Stimulated activated CD4-positive, alpha-beta T cell treated with anti-CD3 and anti-CD28 coated beads, TNF-alpha, amount 100 ng/mL, for 24 hours (primary cell): ENCODE data around the gene KCND3.
"Not testable (repeated sequence)": the region's sequence is repeated elsewhere in the genome, so short reads cannot be mapped to it uniquely, and the experiment has no call there.

Source experiments
- DNase-seq, 3 experiments: peaks; one replicate each; pipeline ENCODE4 v3.0.0-alpha.2; 2020; ENCODE audit warnings: low read depth in 3 of 3

Gene KCND3

DNA sequence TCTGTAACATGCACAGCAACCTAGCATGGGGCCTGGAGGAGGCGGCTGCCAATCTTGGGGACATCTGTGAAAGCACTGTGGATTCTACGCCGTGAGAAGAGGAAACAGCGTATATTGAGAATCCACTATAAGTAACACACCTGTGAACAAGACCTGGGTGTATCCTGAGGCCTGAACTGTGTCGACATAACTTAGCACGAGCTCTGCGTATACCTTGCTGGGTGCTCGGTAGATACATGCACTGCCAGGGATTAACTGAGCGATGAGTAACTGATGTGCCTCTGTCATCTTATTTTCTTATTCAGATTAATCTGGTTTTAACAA, 175.2 kb downstream of the KCND3 start:
- DNase-seq: no peak

DNA sequence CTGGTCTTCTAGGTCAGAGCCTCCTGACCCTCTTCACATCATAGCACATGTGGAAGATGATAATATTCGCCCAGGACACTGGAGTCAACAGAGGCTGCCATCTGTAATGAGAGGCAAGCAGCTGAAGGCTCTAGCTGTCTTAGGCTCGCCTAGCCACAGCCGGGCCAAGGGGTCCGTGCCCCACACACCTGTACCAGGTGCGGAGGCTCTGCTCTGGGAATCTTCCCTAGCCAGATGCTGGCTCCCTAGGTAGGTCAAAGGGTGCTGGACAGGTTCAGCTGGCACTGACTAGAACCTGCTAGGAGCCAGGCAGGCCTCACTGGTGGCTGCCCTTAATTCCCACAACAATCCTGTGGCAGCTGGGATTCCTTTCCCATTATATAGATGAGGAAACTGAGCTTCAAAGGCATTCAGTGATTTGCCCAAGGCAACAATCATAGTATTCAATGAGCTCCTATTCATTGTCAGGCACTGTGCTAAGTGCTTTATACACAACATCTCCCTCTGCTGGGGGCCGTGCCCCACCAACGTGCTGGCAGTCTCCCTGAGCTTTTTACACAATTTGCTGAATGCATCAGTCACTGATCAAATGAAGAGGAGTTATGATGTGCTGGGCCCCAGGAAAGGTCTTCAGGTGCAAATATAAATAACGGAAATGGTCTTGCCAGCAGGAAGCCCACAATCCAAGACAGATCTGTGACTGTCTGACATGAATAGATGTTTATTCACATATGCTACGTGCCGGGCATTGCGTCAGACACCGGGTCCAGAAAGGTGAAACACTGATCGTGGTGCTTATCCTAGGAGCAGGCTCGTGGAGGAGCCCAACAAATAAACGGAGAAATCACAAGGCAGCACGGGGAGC, 175.8 kb downstream of the KCND3 start:
- no peak for DNase-seq

DNA sequence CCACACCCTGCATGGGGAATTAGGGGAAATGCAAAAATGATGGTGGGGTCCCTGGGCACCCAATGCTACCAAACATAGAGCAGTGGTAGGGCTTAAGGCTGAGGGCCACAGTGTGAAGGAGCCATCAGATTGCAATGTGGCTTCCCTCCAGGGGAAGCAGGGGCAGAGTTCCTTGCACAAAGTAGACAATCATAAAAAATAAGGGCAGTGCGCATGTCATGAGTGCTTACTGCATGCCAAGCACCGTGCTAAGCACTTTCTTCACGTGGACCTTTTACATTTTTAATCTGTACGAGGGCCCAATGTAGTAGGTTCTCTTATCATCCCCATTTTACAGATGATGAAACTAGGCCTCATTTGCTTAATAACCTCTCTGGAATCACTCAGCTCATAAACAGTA, 177.2 kb downstream of the KCND3 start:
- no peak for DNase-seq

DNA sequence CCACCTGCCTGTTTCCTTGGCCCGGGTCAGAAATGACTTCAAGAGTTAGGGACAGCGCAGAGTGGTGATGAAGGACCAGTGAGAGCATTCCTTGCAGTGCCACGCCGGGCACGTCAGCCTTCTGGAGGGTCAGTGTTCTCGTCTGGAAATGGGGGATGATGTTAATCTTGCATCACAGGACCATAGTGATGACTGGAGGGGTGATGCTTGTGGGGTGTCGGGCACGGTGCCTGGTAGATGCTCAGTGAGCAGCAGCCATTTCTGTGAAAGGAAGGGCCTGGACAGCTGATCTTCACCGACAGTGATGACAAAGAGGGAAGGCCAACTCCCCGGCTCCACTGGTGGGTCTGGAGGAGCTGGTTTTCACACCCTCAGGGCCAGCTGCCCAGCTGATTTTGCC, 177.6 kb downstream of the KCND3 start:
- DNase-seq: no peak

DNA sequence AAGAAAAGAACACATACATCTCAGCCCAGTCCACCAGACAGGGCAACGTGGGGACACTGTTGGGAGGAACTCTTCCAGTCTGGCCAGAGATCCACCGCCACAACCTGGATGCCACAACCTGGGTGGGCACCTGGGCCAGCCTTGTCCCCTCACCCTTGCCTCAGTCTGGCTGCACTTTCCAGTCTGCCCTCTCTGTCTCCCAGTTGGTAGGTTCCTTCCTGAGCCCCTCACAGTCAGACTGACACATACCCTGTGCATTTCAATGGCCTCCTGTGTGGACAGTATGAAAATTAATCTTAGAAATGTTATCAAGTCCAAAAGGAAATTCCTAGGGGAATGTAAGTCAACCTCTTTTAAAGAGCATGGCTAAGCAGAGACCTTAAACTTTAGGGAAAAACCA, 184.2 kb downstream of the KCND3 start:
- DNase-seq: no peak

DNA sequence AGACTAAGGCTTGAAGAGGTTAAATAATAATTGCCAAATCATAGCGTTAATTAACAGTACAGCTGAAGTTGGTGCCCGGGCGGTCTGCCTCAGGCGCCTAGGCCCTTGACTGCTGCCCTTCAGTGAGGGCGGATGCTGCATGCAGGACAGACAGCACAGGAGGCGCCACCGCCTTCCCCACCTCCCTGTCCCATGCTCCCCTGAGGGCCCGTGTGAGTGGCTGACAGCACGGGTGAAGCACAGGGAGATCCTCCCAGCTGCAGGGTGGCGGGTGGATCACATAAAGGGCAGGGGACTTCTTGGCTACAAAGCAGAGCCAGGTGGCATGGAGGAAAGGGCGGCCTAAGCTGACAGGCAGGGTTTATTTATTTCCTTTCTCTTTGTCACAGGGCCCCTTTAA, 184.7 kb downstream of the KCND3 start:
- no peak for DNase-seq

DNA sequence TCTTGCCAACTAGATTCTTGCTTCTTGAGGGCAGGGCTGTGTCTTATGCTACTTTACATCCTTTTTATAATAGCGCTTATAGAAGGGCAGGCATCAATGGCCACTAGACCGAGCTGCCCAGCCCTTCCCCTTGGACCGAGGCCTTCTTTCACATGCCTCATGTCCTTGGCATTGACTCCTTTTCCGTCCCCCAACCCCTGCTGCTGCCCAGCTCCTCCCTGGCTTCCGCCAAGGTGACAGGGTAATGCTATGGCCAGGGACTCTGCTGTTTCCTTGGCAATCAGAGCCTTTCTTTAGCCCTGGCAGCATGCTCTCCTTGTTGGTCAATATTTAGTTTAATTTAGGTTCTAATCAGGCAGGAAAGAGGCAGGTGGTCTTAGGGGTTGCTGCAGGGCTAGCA, 185.5 kb downstream of the KCND3 start:
- no peak for DNase-seq

DNA sequence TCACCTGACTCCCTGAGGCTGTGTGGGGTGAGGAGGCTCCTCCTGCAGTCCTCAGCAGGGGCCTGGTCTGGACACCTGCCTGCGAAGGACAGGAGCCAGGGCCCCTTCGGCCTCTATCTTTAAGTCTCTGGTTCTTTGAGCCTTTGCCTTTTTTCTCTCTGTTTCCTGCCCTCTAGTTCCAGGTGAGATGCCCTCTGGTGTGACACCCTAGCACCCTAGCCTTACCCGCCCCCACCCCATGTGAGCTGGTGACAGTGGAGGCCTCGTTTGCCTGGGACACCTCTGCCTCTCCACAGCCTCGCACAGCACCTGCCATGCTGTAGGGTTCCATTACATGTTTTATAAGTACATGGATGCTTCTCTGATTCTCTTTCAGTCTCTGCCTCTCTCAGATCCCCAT, 186.5 kb downstream of the KCND3 start:
- DNase-seq: no peak

DNA sequence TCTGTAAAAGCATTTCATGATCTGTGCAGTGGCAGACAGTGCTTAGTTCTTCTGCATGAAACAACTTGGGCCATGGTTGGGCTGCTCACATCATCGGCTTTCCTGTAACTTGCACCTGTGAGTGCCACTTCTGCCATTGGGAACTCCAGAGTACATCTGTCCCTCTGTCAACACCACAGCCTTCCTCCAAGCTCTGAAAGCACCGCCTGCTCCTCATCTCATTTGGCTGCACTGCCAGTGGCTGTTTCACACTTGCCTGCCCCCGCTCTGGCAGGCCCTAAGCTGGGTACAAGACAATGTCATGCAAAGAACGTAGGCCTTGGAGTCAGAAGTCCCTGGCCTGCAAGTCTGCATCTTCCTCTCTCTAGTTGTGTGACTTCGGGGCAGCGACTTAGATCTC, 187.4 kb downstream of the KCND3 start:
- no peak for DNase-seq

DNA sequence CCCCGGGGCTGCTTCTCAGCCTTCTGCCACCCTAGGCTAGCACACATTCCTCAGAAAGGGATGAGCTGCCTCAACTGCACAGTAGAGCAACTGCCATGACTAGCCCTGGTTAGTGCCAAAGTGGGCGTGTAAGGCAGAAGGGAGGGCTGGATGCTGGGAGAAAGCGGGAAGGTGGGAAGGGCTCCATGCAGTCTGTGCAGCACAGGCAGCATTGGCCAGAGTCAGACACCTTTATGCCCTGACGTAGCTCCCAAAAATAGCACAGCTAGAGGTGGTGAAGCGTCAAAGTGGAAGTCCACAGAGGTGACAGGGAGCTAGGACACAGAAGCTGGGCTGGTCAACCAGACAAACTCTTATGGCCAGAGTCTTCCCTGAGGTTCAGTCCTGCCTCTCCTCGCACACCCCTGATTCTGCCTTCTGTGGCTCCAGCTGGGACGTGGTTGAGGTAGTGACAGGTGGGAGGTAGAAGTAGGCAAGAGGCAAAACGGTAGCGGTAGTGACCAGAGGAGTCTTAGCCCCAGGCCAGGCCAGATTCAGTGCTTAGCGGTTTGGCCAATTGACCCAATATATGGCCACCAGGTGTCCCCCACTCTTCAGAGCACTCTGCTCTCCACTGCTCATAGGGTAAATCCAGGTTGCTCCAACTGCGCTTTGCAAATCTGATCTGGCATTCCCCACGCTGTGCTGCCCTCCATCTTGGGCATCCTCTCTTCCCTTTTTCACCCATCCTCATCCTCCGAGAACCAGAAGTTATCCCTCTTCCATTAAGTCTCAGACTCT, 188.2 kb downstream of the KCND3 start:
- no peak for DNase-seq

DNA sequence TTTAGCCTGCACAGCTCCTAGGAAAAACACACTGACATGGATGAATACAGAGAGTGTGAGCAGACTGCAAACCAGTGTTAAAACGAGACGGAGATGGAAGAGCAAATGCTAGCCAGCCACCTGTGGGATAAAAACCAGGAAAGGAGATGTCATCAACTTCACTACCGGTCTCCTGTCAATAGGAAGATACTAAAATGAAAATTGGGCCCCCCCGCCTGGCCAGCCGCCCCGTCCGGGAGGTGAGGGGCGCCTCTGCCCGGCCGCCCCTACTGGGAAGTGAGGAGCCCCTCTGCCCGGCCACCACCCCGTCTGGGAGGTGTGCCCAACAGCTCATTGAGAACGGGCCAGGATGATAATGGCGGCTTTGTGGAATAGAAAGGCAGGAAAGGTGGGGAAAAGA, 189.7 kb downstream of the KCND3 start:
- DNase-seq: not testable (repeated sequence)

DNA sequence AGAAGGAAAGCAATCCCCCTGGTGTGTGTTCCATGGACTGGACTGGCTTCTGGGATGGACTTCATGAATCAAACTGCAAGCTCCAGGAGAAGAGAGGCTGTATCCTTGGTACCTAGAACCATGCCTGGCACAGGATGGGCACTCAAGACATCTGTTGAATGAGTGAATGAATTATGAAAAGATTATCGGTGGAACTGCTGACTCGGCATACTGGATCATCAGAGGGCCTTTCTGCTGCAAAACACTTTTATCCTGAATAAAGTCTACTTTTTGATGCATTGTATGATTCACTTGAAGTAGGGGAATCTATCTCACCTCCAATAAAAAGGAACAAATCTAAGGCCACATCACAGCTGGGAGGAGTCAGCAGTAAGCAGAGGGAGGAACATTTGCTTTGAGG, 190.9 kb downstream of the KCND3 start:
- no peak for DNase-seq

DNA sequence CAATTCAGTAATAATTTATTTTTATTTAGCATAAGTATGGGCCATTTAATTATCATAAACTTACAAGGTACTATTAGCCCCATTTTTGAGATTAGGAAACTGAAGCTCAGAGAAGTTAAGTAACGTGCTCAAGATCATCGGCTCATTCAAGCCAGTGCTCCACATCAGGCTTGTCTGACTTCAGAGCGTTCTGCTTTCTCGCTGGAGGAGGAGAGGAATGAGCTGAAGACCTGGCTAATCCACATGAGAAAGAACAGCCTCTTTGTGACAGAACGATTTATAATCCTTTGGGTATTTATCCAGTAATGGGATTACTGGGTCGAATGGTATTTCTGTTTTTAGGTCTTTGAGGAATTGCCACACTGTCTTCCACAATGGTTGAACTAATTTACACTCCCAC, 194.1 kb downstream of the KCND3 start:
- DNase-seq: no peak

DNA sequence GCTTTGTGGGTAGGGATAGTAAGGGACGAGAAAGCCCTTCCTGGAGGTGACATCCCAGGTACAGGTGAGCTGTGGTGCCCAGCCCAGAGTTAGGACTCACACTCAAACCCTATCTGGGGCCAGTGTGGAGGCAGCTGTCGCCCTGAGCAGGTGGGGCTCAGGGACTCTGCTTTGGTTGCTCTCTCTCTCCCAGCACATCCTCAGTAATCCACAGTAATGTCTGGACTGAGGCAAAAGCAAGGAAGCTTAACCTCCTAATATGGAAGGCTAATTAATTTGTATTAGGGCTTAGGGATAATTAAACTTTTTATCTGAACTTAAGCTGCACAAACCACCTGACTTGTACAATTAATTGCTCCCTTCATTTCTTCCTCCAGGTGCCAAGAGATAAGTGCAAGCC, 195.5 kb downstream of the KCND3 start:
- no peak for DNase-seq

DNA sequence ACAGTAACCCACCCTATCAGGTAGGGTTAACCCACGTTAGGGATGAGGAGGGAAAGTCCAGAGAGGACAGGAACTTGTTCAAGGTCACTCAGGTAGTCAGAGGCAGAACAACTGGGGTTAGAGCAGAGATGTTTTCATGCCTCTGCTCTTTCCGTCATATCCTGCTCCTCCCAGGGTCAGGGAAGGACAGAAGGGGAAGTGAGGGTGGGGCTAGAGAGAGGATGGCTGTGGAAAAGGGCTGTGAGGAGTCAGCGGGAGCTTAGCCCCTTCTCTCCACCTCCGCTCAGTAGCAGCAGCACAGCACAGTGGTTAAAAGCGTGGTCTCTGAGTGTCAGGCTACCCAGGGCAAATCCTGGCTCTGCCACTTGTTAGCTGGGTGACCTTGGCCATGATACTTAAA, 197.2 kb downstream of the KCND3 start:
- no peak for DNase-seq

DNA sequence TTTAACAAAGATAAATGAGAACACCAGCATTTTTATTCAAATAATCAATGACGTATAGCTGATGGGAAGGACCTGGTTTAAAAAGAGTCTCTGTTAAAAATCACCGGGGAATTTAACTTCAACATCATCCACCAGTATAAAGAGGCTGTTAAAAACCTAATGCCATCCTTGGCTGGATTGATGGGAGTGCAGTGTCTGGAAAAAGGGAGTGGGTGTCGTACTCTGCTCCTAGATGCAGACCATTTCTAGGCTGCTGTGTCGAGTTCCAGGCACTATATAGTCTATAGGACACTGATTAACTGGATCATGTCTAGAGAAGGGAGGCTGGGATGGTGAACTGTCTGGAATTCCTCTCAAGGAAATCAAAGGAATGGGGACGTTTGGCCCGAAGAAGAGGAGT, 197.7 kb downstream of the KCND3 start:
- no peak for DNase-seq

DNA sequence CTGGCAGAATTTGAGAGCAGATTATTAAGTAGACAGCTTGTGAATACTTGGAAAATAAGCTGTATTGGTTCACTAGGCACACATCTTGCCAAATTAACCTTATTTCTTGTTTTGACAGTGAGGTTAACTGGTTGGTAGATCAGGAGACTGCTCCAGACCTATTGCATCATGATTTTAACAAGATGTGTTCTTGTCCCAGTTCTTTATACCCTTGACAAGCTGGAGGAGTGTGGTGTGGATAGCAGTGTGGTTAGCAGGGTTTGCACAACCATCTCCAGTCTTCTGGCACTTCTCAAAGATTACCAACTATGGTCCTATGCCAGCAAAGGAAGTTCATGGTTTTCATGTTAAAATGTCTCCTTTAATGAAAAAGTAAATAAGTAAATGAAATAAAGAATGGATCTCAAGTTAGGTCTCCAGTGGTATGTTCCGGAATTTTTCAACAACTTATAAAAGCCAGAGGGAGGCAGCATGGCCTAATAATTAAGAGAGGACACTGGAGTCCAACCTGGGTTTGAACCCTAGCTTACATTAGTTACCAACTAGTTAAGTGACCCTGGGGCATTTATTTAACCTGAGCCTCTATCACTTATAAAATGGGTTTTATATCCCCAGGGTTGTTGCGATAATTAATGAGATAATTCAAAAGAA, 199.7 kb downstream of the KCND3 start:
- DNase-seq: no peak

DNA sequence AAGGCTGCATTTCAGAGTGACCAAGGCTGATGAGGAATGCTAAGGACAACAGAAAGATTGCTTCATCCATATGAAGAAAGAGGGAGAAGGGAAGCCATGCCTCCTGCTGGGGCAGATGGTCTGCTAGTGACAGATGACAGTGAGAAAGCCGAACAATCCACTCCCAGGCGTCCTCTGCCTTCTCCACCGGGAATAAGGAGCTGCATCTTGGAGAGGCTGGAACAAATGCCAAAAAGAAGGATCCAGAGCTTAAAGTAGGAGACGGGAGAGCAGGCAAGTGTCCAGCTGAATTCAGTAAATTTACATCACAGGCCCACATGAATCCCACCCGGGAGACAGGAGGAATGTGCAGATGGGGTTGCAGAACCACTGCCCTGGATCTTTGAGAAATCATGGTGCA, 200.3 kb downstream of the KCND3 start:
- DNase-seq: no peak

DNA sequence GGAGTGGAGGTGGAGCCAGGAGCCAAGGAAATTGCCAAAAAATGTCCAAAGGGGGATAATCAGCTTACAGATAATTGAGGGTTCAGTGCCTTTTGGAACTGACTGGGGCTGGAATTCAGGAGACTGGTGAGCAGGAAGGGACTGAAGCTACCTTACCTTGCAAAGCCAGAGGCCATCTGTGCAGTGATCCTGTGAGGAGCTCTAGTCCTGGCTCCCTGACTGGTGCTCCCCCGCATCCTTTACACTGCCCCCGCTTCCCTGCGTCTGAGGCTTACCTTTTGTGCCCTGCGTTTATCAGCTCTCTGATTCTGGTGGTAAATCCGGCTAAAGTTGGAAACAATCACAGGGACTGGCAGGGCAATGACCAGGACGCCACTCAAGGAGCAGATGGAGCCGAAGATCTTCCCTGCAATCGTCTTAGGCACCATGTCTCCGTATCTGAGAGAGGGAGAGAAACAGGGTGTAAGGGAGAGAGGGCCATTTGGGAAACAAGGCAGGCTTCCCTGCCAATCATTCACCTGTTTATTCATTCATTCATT, 202.7 kb downstream of the KCND3 start:
- no peak for DNase-seq

DNA sequence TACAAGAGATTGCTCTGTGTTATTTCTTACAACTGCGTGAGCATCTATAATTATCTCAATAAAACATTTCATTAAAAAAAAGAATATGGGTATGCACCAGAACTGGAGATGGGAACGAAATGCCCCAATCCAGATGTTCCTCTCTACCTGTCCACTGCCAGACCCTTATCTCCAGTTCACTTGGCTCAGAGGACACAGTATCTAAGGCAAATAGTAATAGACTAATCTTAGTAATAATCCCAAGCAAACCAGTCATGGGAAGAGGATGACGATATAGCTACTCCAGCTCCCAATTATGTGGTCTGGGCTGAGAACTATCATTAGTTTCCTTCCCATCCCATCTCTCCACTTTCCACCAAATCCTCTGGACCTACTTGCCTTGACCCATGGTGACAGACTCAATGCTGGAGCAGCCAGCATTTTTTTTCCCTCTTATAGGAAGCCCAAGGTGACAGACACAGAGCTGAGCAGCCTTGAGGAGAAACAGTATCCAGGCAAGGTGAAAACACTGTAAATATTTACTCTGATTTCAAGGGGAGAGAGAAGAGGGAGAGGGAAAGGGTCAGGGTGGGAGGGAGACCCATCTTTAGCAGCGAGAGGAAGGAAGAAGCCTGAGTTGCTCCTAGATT, 205.1 kb downstream of the KCND3 start:
- DNase-seq: no peak

DNA sequence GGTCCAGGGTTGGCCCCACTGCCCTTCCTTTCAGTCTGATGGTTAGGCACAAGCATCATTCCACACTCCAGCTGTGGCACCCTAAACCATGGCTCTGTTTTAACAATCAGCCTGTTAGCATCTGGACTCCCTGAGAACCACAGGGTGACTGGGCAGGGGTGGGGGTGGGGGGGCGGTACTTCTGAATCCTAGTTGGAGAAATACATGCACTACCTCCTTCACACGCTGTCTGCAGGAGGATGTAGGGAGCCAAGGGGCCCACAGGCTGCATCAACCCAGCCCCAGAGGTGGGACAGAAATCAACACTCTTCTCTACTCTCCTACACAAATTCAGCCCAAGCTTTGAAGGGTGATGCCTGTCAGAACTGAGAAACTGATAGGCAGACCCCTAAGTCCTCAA, 209.9 kb downstream of the KCND3 start:
- DNase-seq: no peak

DNA sequence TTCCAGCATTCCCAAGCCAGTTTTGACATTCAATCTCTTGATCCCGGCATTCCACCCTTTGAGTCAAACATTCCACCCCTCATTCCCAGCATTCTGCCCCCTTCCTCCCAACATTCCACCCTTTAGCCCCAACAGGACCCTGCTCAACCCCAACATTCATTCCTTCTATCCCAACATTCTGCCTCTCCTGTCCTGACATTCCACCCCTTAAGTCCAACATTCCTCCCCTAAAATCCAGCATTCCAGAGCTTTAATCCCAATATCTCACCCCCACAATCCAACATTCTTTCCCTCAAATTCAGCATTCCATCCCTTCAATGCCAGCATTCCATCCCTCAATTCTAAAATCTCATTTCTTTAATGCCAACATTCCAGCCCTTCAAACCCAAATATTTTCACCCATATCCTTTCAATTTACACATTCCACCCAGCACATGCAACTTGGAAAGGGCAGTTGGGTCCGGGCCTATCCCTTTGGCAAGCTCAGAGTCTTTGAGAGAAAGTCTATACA, 210.9 kb downstream of the KCND3 start:
- DNase-seq: no peak
